PC-3 (cell line): Measurements from ENCODE around the gene OPN1MW. TPM values are rescaled to one million over a fixed set of nuclear protein-coding genes. Genes with fewer than 3 reads are reported as not detected.
"Not testable (repeated sequence)": the region's sequence is repeated elsewhere in the genome, so short reads cannot be mapped to it uniquely, and the experiment has no call there.

Experiments used
- ATAC-seq: fragments of 200-7000 bp; cut with Tn5 transposase; 2 replicates; pipeline ENCODE4 v1.9.1; 2020; ENCODE audit warnings: mild to moderate bottlenecking, moderate library complexity
- BruUV-seq: library from RNA; stranded (reverse); fragments of 400-500 nt; replicated peaks from 2 replicates; lab custom pipeline; 2021; lab: Mats Ljungman, UMichigan
- CTCF ChIA-PET: fragments of 300-600 bp; sonication (Branson Sonifier 250); formaldehyde crosslinking; loops from one replicate; lab custom pipeline; 2022; ENCODE audit warnings: antibody characterized with exemption; lab: Charles Lee
- POLR2A ChIA-PET: fragments of 300-600 bp; sonication (Branson Sonifier 250); formaldehyde crosslinking; loops from one replicate; lab custom pipeline; 2022; ENCODE audit warnings: antibody characterized with exemption; ENCODE audit not compliant: unreplicated experiment; lab: Charles Lee
- DNase-seq: peaks from one replicate; pipeline ENCODE4 v3.0.0-alpha.2; 2015
- H2AFZ ChIP-seq: fragments of 300-600 bp; sonication (generic); 2 replicates; pipeline ENCODE4 v1.6.0; 2016; ENCODE audit warnings: antibody characterized with exemption, low read length
- H3F3A ChIP-seq: fragments of 300-600 bp; sonication (generic); one replicate; pipeline ENCODE4 v1.6.0; 2017; ENCODE audit warnings: antibody characterized with exemption, low read length, control low read depth, mild to moderate bottlenecking; ENCODE audit not compliant: unreplicated experiment
- H3K27ac ChIP-seq: fragments of 300-600 bp; sonication (generic); 2 replicates; pipeline ENCODE4 v1.5.1; 2016; ENCODE audit warnings: mild to moderate bottlenecking, low read length
- H3K27me3 ChIP-seq: fragments of 300-600 bp; sonication (generic); 2 replicates; pipeline ENCODE4 v1.6.1; 2016; ENCODE audit warnings: low read length, mixed read lengths
- H3K36me3 ChIP-seq: fragments of 300-600 bp; sonication (generic); 2 replicates; pipeline ENCODE4 v1.6.1; 2016; ENCODE audit warnings: low read depth, mixed run types, low read length, mixed read lengths
- H3K4me1 ChIP-seq: fragments of 300-600 bp; sonication (generic); 2 replicates; pipeline ENCODE4 v1.5.1; 2016; ENCODE audit warnings: low read length; ENCODE audit not compliant: insufficient read depth
- H3K4me2 ChIP-seq: fragments of 300-600 bp; sonication (generic); 2 replicates; pipeline ENCODE4 v1.6.0; 2016; ENCODE audit warnings: low read length
- H3K4me3 ChIP-seq: fragments of 300-600 bp; sonication (generic); 2 replicates; pipeline ENCODE4 v1.5.1; 2016; ENCODE audit warnings: mild to moderate bottlenecking, low read length, mixed read lengths
- H3K79me2 ChIP-seq: fragments of 300-600 bp; sonication (generic); 2 replicates; pipeline ENCODE4 v1.6.1; 2017; ENCODE audit warnings: low read length, mixed read lengths
- H3K9ac ChIP-seq: fragments of 300-600 bp; sonication (generic); 2 replicates; pipeline ENCODE4 v1.6.0; 2016; ENCODE audit warnings: mild to moderate bottlenecking, low read length
- H3K9me2 ChIP-seq: fragments of 300-600 bp; sonication (generic); replicated peaks from 2 replicates; pipeline ENCODE4 v1.6.1; 2016; ENCODE audit warnings: mixed run types, low read length, mixed read lengths
- H3K9me3 ChIP-seq: fragments of 300-600 bp; sonication (generic); 2 replicates; pipeline ENCODE4 v1.6.1; 2016; ENCODE audit warnings: low read length, mixed read lengths
- H4K20me1 ChIP-seq: fragments of 300-600 bp; sonication (generic); 2 replicates; pipeline ENCODE4 v1.6.1; 2016; ENCODE audit warnings: low read length, mixed read lengths
- intact Hi-C: fragments of 100-400 bp; cut with micrococcal nuclease; formaldehyde crosslinking; loops from 2 replicates; pipeline ENCODE4 v1.9.0; 2023
- total RNA-seq: library from RNA; depleted of rRNA; stranded (reverse); fragments of >200 nt; gene quantifications from 2 replicates; pipeline ENCODE4 v1.2.3, GENCODE V29; 2014

OPN1MW gene
- total RNA-seq, 1 experiment from 2014 or later, result not detected

GRCh38 chrX:154225292-154225691 is 42.9 kb downstream of the OPN1MW start:
- H4K20me1 ChIP-seq, H3K4me3 ChIP-seq, H3K4me2 ChIP-seq, H3F3A ChIP-seq, H3K9ac ChIP-seq, H3K79me2 ChIP-seq, intact Hi-C loops, H3K27me3 ChIP-seq, H2AFZ ChIP-seq, H3K36me3 ChIP-seq, H3K9me2 ChIP-seq, H3K4me1 ChIP-seq, BruUV-seq, CTCF ChIA-PET, H3K27ac ChIP-seq, ATAC-seq, H3K9me3 ChIP-seq, POLR2A ChIA-PET, DNase-seq: not testable (repeated sequence)

GRCh38 chrX:154226706-154227105 is 44.3 kb downstream of the OPN1MW start:
- POLR2A ChIA-PET, BruUV-seq: not testable (repeated sequence)

GRCh38 chrX:154231443-154231842 is 49.0 kb downstream of the OPN1MW start:
- H3K27ac ChIP-seq, H3K9me3 ChIP-seq, POLR2A ChIA-PET, ATAC-seq, H3K36me3 ChIP-seq, H3K27me3 ChIP-seq, H3K79me2 ChIP-seq, BruUV-seq, intact Hi-C loops, H3F3A ChIP-seq, H3K9me2 ChIP-seq, H2AFZ ChIP-seq, H3K4me1 ChIP-seq, H3K9ac ChIP-seq, H4K20me1 ChIP-seq, H3K4me2 ChIP-seq, DNase-seq, H3K4me3 ChIP-seq, CTCF ChIA-PET: not testable (repeated sequence)

More at GRCh38 chrX:154226706-154227105, 44.3 kb downstream of the OPN1MW start:
- intact Hi-C loops, H3F3A ChIP-seq, ATAC-seq, H3K4me1 ChIP-seq, DNase-seq, H3K4me2 ChIP-seq, H2AFZ ChIP-seq, H3K9me2 ChIP-seq, H3K4me3 ChIP-seq, H3K79me2 ChIP-seq, H3K9ac ChIP-seq, H3K27ac ChIP-seq, H3K9me3 ChIP-seq, H3K27me3 ChIP-seq, H4K20me1 ChIP-seq, H3K36me3 ChIP-seq, CTCF ChIA-PET: not testable (repeated sequence)

DNA sequence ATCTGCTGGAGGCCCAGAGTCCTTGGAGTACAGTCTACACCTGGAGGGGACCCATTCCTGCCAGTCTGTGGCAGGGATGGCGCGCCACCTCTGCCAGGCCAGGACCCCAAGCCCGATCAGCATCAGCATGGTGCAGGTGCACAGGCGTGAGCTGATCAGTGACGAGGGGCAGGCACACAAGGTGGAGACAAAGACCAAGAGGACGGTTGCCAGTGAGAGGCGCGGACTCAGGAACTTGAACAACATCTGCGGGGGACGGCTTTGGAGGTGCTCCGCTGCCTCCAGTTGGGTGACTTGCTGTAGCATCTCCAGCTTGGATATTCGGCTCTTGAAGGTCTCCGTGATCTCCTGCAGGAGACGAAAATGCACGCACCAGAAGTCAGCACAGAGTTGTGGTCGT is 51.2 kb downstream of the OPN1MW start:
- H3K79me2 ChIP-seq, H3K36me3 ChIP-seq, H3K4me2 ChIP-seq, H3K4me3 ChIP-seq, H3K9me2 ChIP-seq, H3K27me3 ChIP-seq, H3K27ac ChIP-seq, intact Hi-C loops, BruUV-seq, CTCF ChIA-PET, ATAC-seq, H3K4me1 ChIP-seq, DNase-seq, H2AFZ ChIP-seq, H3F3A ChIP-seq, H3K9me3 ChIP-seq, H3K9ac ChIP-seq, POLR2A ChIA-PET, H4K20me1 ChIP-seq: not testable (repeated sequence)

GRCh38 chrX:154238939-154239559 is 56.7 kb downstream of the OPN1MW start:
- H4K20me1 ChIP-seq, intact Hi-C loops, H3K4me3 ChIP-seq, H3K4me2 ChIP-seq, ATAC-seq, CTCF ChIA-PET, H3K27ac ChIP-seq, H3K36me3 ChIP-seq, BruUV-seq, H3K9me2 ChIP-seq, H3K79me2 ChIP-seq, H3F3A ChIP-seq, DNase-seq, H3K9ac ChIP-seq, H3K9me3 ChIP-seq, H3K4me1 ChIP-seq, H2AFZ ChIP-seq, H3K27me3 ChIP-seq, POLR2A ChIA-PET: not testable (repeated sequence)

- BruUV-seq, H3K4me2 ChIP-seq, intact Hi-C loops: not testable (repeated sequence)
These were observed 57.6 kb downstream of the OPN1MW start for GRCh38 chrX:154239982-154240503.

More at GRCh38 chrX:154239982-154240503, 57.6 kb downstream of the OPN1MW start:
- POLR2A ChIA-PET, H3K27ac ChIP-seq, ATAC-seq, H3K4me3 ChIP-seq, H3F3A ChIP-seq, DNase-seq, CTCF ChIA-PET, H4K20me1 ChIP-seq, H3K9me3 ChIP-seq, H3K9ac ChIP-seq, H3K4me1 ChIP-seq, H2AFZ ChIP-seq, H3K79me2 ChIP-seq, H3K27me3 ChIP-seq, H3K9me2 ChIP-seq, H3K36me3 ChIP-seq: not testable (repeated sequence)
